GM21528 (cell line): ENCODE measurements around the gene CASTOR1.

ENCODE experiments used
- ATAC-seq: cut with Tn5 transposase; IDR thresholded peaks from one replicate; pipeline ENCODE4 v1.9.1; 2021; ENCODE audit warnings: mild to moderate bottlenecking, moderate library complexity; ENCODE audit not compliant: unreplicated experiment, low FRiP score

CASTOR1 gene

GRCh38 chr22:30247561-30247960 is 41.7 kb downstream of the CASTOR1 start:
- no peak for ATAC-seq

GRCh38 chr22:30246814-30247376 is 42.4 kb downstream of the CASTOR1 start:
- no peak for ATAC-seq

GRCh38 chr22:30245985-30246813 is 43.1 kb downstream of the CASTOR1 start, which contains the start of gene LIF:
Gene LIF (minus strand): TSS chr22:30246759. CDS start chr22:30246695, 64 bp downstream.
- no peak for ATAC-seq

GRCh38 chr22:30245181-30245984 is 43.9 kb downstream of the CASTOR1 start:
- ATAC-seq, result no peak

GRCh38 chr22:30244641-30245040 is 44.7 kb downstream of the CASTOR1 start:
- ATAC-seq, result no peak

GRCh38 chr22:30244066-30244465 is 45.2 kb downstream of the CASTOR1 start:
- no peak for ATAC-seq

GRCh38 chr22:30243661-30244060 is 45.6 kb downstream of the CASTOR1 start:
- no peak for ATAC-seq

- ATAC-seq, result no peak
Observed at GRCh38 chr22:30241576-30242371, 47.5 kb downstream of the CASTOR1 start.

GRCh38 chr22:30240541-30241417 is 48.5 kb downstream of the CASTOR1 start:
- ATAC-seq, result no peak

- ATAC-seq, result no peak
Observed at GRCh38 chr22:30239488-30240405, 49.6 kb downstream of the CASTOR1 start.

- no peak for ATAC-seq
Observed at GRCh38 chr22:30238661-30239487, 50.4 kb downstream of the CASTOR1 start.

GRCh38 chr22:30238136-30238535 is 51.2 kb downstream of the CASTOR1 start:
- ATAC-seq, result no peak

GRCh38 chr22:30236875-30237274 is 52.4 kb downstream of the CASTOR1 start:
- no peak for ATAC-seq

GRCh38 chr22:30235687-30236170 is 53.6 kb downstream of the CASTOR1 start:
- no peak for ATAC-seq
